ENCODE measurements around the gene FAM9C. TPM values are rescaled to one million over a fixed set of nuclear protein-coding genes. Genes with fewer than 3 reads are reported as not detected.

FAM9C gene
- total RNA-seq, 4 donors from 2014 or later = not detected

GRCh38 chrX:13001961-13002671 lies 42.3 kb downstream of the FAM9C start:
- TF ChIP-seq EP300 (IDR thresholded peaks at IDR 0.05) (no peak), POLR2AphosphoS5 (IDR thresholded peaks at IDR 0.05) (no peak), POLR2A (IDR thresholded peaks at IDR 0.05; ENCODE audit: low read depth) (no peak), CTCF (IDR thresholded peaks at IDR 0.05) (no peak)
- no peak overlapping the region for H3K4me3 ChIP-seq
- WGBS = 62% methylated on average over 4 of the region's 4 CpGs
- no peaks in the 10 kb centered on the region for H3K27me3 ChIP-seq
- DNase-seq (ENCODE audit: extremely low spot score) = no peak
- no peaks in the 10 kb centered on the region for H3K36me3 ChIP-seq
- H3K27ac ChIP-seq (replicated peaks in 1 of 4) = no peak overlapping the region
- peaks cover 4 to 25% (median 15%) of the 10 kb centered on the region in 4 donors for H3K4me1 ChIP-seq
- intact Hi-C loops (cut with DNase I) = no loop called here
- H3K9me3 ChIP-seq = no peaks in the 10 kb centered on the region

GRCh38 chrX:13001097-13001496 lies 43.3 kb downstream of the FAM9C start:
- intact Hi-C loops (cut with DNase I) = no loop called here
- Histone ChIP-seq H3K27ac (replicated peaks in 1 of 4) (no peak overlapping the region), H3K4me3 (no peak overlapping the region), H3K27me3 (no peaks in the 10 kb centered on the region), H3K4me1 (peaks cover 4 to 15% (median 5%) of the 10 kb centered on the region in 4 donors), H3K36me3 (no peaks in the 10 kb centered on the region), H3K9me3 (no peaks in the 10 kb centered on the region)
- 86% methylated on average over 5 of the region's 5 CpGs for WGBS
- no peak for TF ChIP-seq POLR2A (IDR thresholded peaks at IDR 0.05; ENCODE audit: low read depth)
- TF ChIP-seq POLR2AphosphoS5 (IDR thresholded peaks at IDR 0.05) = no peak
- no peak for TF ChIP-seq EP300 (IDR thresholded peaks at IDR 0.05)
- no peak for DNase-seq (ENCODE audit: extremely low spot score)

- no peak overlapping the region for H3K4me3 ChIP-seq
- no peaks in the 10 kb centered on the region for H3K9me3 ChIP-seq
- H3K4me1 ChIP-seq = peaks cover 0 to 8% (median 4%) of the 10 kb centered on the region in 4 donors
- no peak for DNase-seq (ENCODE audit: extremely low spot score)
- no peaks in the 10 kb centered on the region for H3K36me3 ChIP-seq
- H3K27ac ChIP-seq (replicated peaks in 1 of 4) = peak overlapping the region in 1 of 4 donors; percentile 4
- WGBS = 45% methylated on average over 8 of the region's 8 CpGs
- intact Hi-C loops (cut with DNase I) = no loop called here
- H3K27me3 ChIP-seq = no peaks in the 10 kb centered on the region
- TF ChIP-seq CTCF (IDR thresholded peaks at IDR 0.05) = no peak
- no peak for TF ChIP-seq POLR2AphosphoS5 (IDR thresholded peaks at IDR 0.05)
- no peak for TF ChIP-seq POLR2A (IDR thresholded peaks at IDR 0.05; ENCODE audit: low read depth)
- no peak for TF ChIP-seq EP300 (IDR thresholded peaks at IDR 0.05)
Measured at GRCh38 chrX:13000301-13000811, 44.1 kb downstream of the FAM9C start.

- H3K9me3 ChIP-seq = no peaks in the 10 kb centered on the region
- intact Hi-C loops (cut with DNase I) = no loop called here
- H3K36me3 ChIP-seq = no peaks in the 10 kb centered on the region
- 63% methylated on average over 9 of the region's 9 CpGs for WGBS
- no peak for DNase-seq (ENCODE audit: extremely low spot score)
- H3K27ac ChIP-seq (replicated peaks in 1 of 4) = no peak overlapping the region
- TF ChIP-seq POLR2A (IDR thresholded peaks at IDR 0.05; ENCODE audit: low read depth) (no peak), EP300 (IDR thresholded peaks at IDR 0.05) (no peak), CTCF (IDR thresholded peaks at IDR 0.05) (no peak), POLR2AphosphoS5 (IDR thresholded peaks at IDR 0.05) (no peak)
- H3K4me1 ChIP-seq = peaks cover 0 to 5% (median 4%) of the 10 kb centered on the region in 4 donors
- H3K4me3 ChIP-seq = no peak overlapping the region
- H3K27me3 ChIP-seq = no peaks in the 10 kb centered on the region
Measured at GRCh38 chrX:12999422-12999821, 45.0 kb downstream of the FAM9C start.

- no peak for DNase-seq (ENCODE audit: extremely low spot score)
- intact Hi-C loops (cut with DNase I) = no loop called here
- H3K27ac ChIP-seq (replicated peaks in 1 of 4) = no peak overlapping the region
- H3K9me3 ChIP-seq = no peaks in the 10 kb centered on the region
- TF ChIP-seq CTCF (IDR thresholded peaks at IDR 0.05) = no peak
- TF ChIP-seq EP300 (IDR thresholded peaks at IDR 0.05) = no peak
- no peak for TF ChIP-seq POLR2A (IDR thresholded peaks at IDR 0.05; ENCODE audit: low read depth)
- TF ChIP-seq POLR2AphosphoS5 (IDR thresholded peaks at IDR 0.05) = no peak
- H3K4me1 ChIP-seq = peaks cover 4 to 11% (median 5%) of the 10 kb centered on the region in 4 donors
- WGBS = 51% methylated on average over 5 of the region's 5 CpGs
- no peaks in the 10 kb centered on the region for H3K36me3 ChIP-seq
- no peaks in the 10 kb centered on the region for H3K27me3 ChIP-seq
- H3K4me3 ChIP-seq = no peak overlapping the region
Measured at GRCh38 chrX:12997906-12998687, 46.3 kb downstream of the FAM9C start.

Data from esophagus muscularis mucosa (tissue), 4 donors.